Vagina (tissue), 2 donors: ENCODE measurements around the gene PARP12. TPM values are rescaled to one million over a fixed set of nuclear protein-coding genes. Genes with fewer than 3 reads are reported as not detected.

ENCODE experiments used
- DNase-seq, 2 donors: peaks; one replicate each; pipeline ENCODE4 v3.0.0-alpha.2; 2017; ENCODE audit errors: extremely low spot score in 2 of 2
- H3K27ac ChIP-seq: fragments of 200-600 bp; sonication (generic); one replicate; pipeline ENCODE4 v1.5.1; 2019
- H3K27me3 ChIP-seq: fragments of 200-600 bp; sonication (generic); one replicate; pipeline ENCODE4 v1.5.1; 2019
- H3K36me3 ChIP-seq, 2 donors: fragments of 200-600 bp; sonication (generic); one replicate each; pipeline ENCODE4 v1.5.1; 2017 to 2019
- H3K4me1 ChIP-seq: fragments of 200-600 bp; sonication (generic); one replicate; pipeline ENCODE4 v1.5.1; 2019
- H3K4me3 ChIP-seq, 2 donors: fragments of 200-600 bp; sonication (generic); 1 replicate in 1 of 2; 2 replicates in 1 of 2; pipeline ENCODE4 v1.5.1; 2016 to 2019
- H3K9me3 ChIP-seq: fragments of 200-600 bp; sonication (generic); one replicate; pipeline ENCODE4 v1.5.1; 2019
- CTCF ChIP-seq, 3 experiments: fragments of 450-650 bp in 2 of 3; fragments of 200-600 bp in 1 of 3; sonication (generic) in 1 of 3; IDR thresholded peaks; one replicate each; pipeline ENCODE4 v1.5.1; 2017 to 2019; ENCODE audit warnings: antibody characterized with exemption in 3 of 3, mild to moderate bottlenecking in 2 of 3, moderate library complexity in 2 of 3
- POLR2A ChIP-seq, 2 donors: fragments of 450-650 bp; IDR thresholded peaks; one replicate each; pipeline ENCODE4 v1.6.1; 2017; ENCODE audit warnings: antibody characterized with exemption in 2 of 2, mild to moderate bottlenecking in 2 of 2, moderate library complexity in 2 of 2
- POLR2AphosphoS5 ChIP-seq, 2 donors: sonication (generic); formaldehyde crosslinking; IDR thresholded peaks; one replicate each; pipeline ENCODE4 v1.9.0; 2017; ENCODE audit warnings: antibody characterized with exemption in 2 of 2, mild to moderate bottlenecking in 2 of 2, low read depth in 1 of 2; ENCODE audit not compliant: insufficient read depth in 1 of 2
- intact Hi-C: fragments of 100-400 bp; cut with DNase I; formaldehyde crosslinking; loops from one replicate; pipeline ENCODE4 v1.15.1; 2023
- total RNA-seq: library from RNA; depleted of rRNA; stranded (reverse); fragments of >200 nt; gene quantifications from one replicate; pipeline ENCODE4 v1.2.3, GENCODE V29; 2016

PARP12 gene
- total RNA-seq, 1 donor from 2014 or later, result 42.2 TPM

- Histone ChIP-seq H3K27ac (no peak overlapping the region), H3K36me3 (peaks cover 0 to 32% of the 10 kb centered on the region in 2 donors), H3K4me3 (no peak overlapping the region), H3K9me3 (no peaks in the 10 kb centered on the region), H3K4me1 (no peaks in the 10 kb centered on the region), H3K27me3 (no peaks in the 10 kb centered on the region)
- intact Hi-C loops, result no loop called here
- no peak for DNase-seq
- TF ChIP-seq CTCF (IDR thresholded peaks at IDR 0.05), result no peak
- TF ChIP-seq POLR2A (IDR thresholded peaks at IDR 0.05), result no peak
- TF ChIP-seq POLR2AphosphoS5 (IDR thresholded peaks at IDR 0.05; ENCODE audit: insufficient read depth in 1 of 2, low read depth in 1 of 2), result no peak
Observed at GRCh38 chr7:140022582-140023211, 40.1 kb downstream of the PARP12 start.

- Histone ChIP-seq H3K9me3 (no peaks in the 10 kb centered on the region), H3K27me3 (no peaks in the 10 kb centered on the region), H3K36me3 (peaks cover 0 to 23% of the 10 kb centered on the region in 2 donors), H3K27ac (no peak overlapping the region), H3K4me1 (no peaks in the 10 kb centered on the region), H3K4me3 (no peak overlapping the region)
- TF ChIP-seq POLR2A (IDR thresholded peaks at IDR 0.05) (no peak), CTCF (IDR thresholded peaks at IDR 0.05) (no peak), POLR2AphosphoS5 (IDR thresholded peaks at IDR 0.05; ENCODE audit: insufficient read depth in 1 of 2, low read depth in 1 of 2) (no peak)
- intact Hi-C loops, result no loop called here
- no peak for DNase-seq
Observed at GRCh38 chr7:140021603-140022002, 41.1 kb downstream of the PARP12 start.

- intact Hi-C loops, result no loop called here
- no peak for DNase-seq
- H3K9me3 ChIP-seq, result no peaks in the 10 kb centered on the region
- H3K27me3 ChIP-seq, result no peaks in the 10 kb centered on the region
- H3K4me3 ChIP-seq, result no peak overlapping the region
- no peak overlapping the region for H3K27ac ChIP-seq
- no peaks in the 10 kb centered on the region for H3K4me1 ChIP-seq
- TF ChIP-seq POLR2AphosphoS5 (IDR thresholded peaks at IDR 0.05; ENCODE audit: insufficient read depth in 1 of 2, low read depth in 1 of 2) (no peak), CTCF (IDR thresholded peaks at IDR 0.05) (no peak), POLR2A (IDR thresholded peaks at IDR 0.05) (no peak)
- H3K36me3 ChIP-seq, result peaks cover 0 to 11% of the 10 kb centered on the region in 2 donors
Observed at GRCh38 chr7:140019606-140020005, 43.1 kb downstream of the PARP12 start.

GRCh38 chr7:140019172-140019571 is 43.6 kb downstream of the PARP12 start:
- Histone ChIP-seq H3K4me1 (no peaks in the 10 kb centered on the region), H3K9me3 (no peaks in the 10 kb centered on the region), H3K27me3 (no peaks in the 10 kb centered on the region), H3K27ac (no peak overlapping the region), H3K36me3 (peaks cover 0 to 10% of the 10 kb centered on the region in 2 donors), H3K4me3 (no peak overlapping the region)
- intact Hi-C loops, result no loop called here
- no peak for DNase-seq
- no peak for TF ChIP-seq CTCF (IDR thresholded peaks at IDR 0.05)
- TF ChIP-seq POLR2A (IDR thresholded peaks at IDR 0.05), result no peak
- TF ChIP-seq POLR2AphosphoS5 (IDR thresholded peaks at IDR 0.05; ENCODE audit: insufficient read depth in 1 of 2, low read depth in 1 of 2), result no peak
